PC-3 (cell line): Measurements from ENCODE around the gene RAB3C. TPM values are rescaled to one million over a fixed set of nuclear protein-coding genes. Genes with fewer than 3 reads are reported as not detected.

Experiments
- ATAC-seq: fragments of 200-7000 bp; cut with Tn5 transposase; 2 replicates; pipeline ENCODE4 v1.9.1; 2020; ENCODE audit warnings: mild to moderate bottlenecking, moderate library complexity
- BruUV-seq: library from RNA; stranded (reverse); fragments of 400-500 nt; replicated peaks from 2 replicates; lab custom pipeline; 2021; lab: Mats Ljungman, UMichigan
- CTCF ChIA-PET: fragments of 300-600 bp; sonication (Branson Sonifier 250); formaldehyde crosslinking; loops from one replicate; lab custom pipeline; 2022; ENCODE audit warnings: antibody characterized with exemption; lab: Charles Lee
- POLR2A ChIA-PET: fragments of 300-600 bp; sonication (Branson Sonifier 250); formaldehyde crosslinking; loops from one replicate; lab custom pipeline; 2022; ENCODE audit warnings: antibody characterized with exemption; ENCODE audit not compliant: unreplicated experiment; lab: Charles Lee
- DNase-seq: peaks from one replicate; pipeline ENCODE4 v3.0.0-alpha.2; 2015
- H2AFZ ChIP-seq: fragments of 300-600 bp; sonication (generic); 2 replicates; pipeline ENCODE4 v1.6.0; 2016; ENCODE audit warnings: antibody characterized with exemption, low read length
- H3F3A ChIP-seq: fragments of 300-600 bp; sonication (generic); one replicate; pipeline ENCODE4 v1.6.0; 2017; ENCODE audit warnings: antibody characterized with exemption, low read length, control low read depth, mild to moderate bottlenecking; ENCODE audit not compliant: unreplicated experiment
- H3K27ac ChIP-seq: fragments of 300-600 bp; sonication (generic); 2 replicates; pipeline ENCODE4 v1.5.1; 2016; ENCODE audit warnings: mild to moderate bottlenecking, low read length
- H3K27me3 ChIP-seq: fragments of 300-600 bp; sonication (generic); 2 replicates; pipeline ENCODE4 v1.6.1; 2016; ENCODE audit warnings: low read length, mixed read lengths
- H3K36me3 ChIP-seq: fragments of 300-600 bp; sonication (generic); 2 replicates; pipeline ENCODE4 v1.6.1; 2016; ENCODE audit warnings: low read depth, mixed run types, low read length, mixed read lengths
- H3K4me1 ChIP-seq: fragments of 300-600 bp; sonication (generic); 2 replicates; pipeline ENCODE4 v1.5.1; 2016; ENCODE audit warnings: low read length; ENCODE audit not compliant: insufficient read depth
- H3K4me2 ChIP-seq: fragments of 300-600 bp; sonication (generic); 2 replicates; pipeline ENCODE4 v1.6.0; 2016; ENCODE audit warnings: low read length
- H3K4me3 ChIP-seq: fragments of 300-600 bp; sonication (generic); 2 replicates; pipeline ENCODE4 v1.5.1; 2016; ENCODE audit warnings: mild to moderate bottlenecking, low read length, mixed read lengths
- H3K79me2 ChIP-seq: fragments of 300-600 bp; sonication (generic); 2 replicates; pipeline ENCODE4 v1.6.1; 2017; ENCODE audit warnings: low read length, mixed read lengths
- H3K9ac ChIP-seq: fragments of 300-600 bp; sonication (generic); 2 replicates; pipeline ENCODE4 v1.6.0; 2016; ENCODE audit warnings: mild to moderate bottlenecking, low read length
- H3K9me2 ChIP-seq: fragments of 300-600 bp; sonication (generic); replicated peaks from 2 replicates; pipeline ENCODE4 v1.6.1; 2016; ENCODE audit warnings: mixed run types, low read length, mixed read lengths
- H3K9me3 ChIP-seq: fragments of 300-600 bp; sonication (generic); 2 replicates; pipeline ENCODE4 v1.6.1; 2016; ENCODE audit warnings: low read length, mixed read lengths
- H4K20me1 ChIP-seq: fragments of 300-600 bp; sonication (generic); 2 replicates; pipeline ENCODE4 v1.6.1; 2016; ENCODE audit warnings: low read length, mixed read lengths
- CTCF ChIP-seq: fragments of 300-600 bp; sonication (generic); conservative IDR thresholded peaks from 2 replicates; pipeline ENCODE4 v1.5.1; 2017; ENCODE audit warnings: antibody characterized with exemption, low read depth, mild to moderate bottlenecking, low read length
- EZH2 ChIP-seq: fragments of 300-600 bp; sonication (generic); IDR thresholded peaks from one replicate; pipeline ENCODE4 v1.6.1; 2017; ENCODE audit warnings: antibody characterized with exemption, mild to moderate bottlenecking, low read length; ENCODE audit not compliant: unreplicated experiment
- EZH2phosphoT487 ChIP-seq: fragments of 300-600 bp; sonication (generic); IDR thresholded peaks from 2 replicates; pipeline ENCODE4 v1.6.1; 2018; ENCODE audit warnings: mild to moderate bottlenecking, antibody characterized with exemption, low read length, borderline replicate concordance
- intact Hi-C: fragments of 100-400 bp; cut with micrococcal nuclease; formaldehyde crosslinking; loops from 2 replicates; pipeline ENCODE4 v1.9.0; 2023
- total RNA-seq: library from RNA; depleted of rRNA; stranded (reverse); fragments of >200 nt; gene quantifications from 2 replicates; pipeline ENCODE4 v1.2.3, GENCODE V29; 2014

Gene RAB3C
- total RNA-seq, 1 experiment from 2014 or later: not detected

DNA sequence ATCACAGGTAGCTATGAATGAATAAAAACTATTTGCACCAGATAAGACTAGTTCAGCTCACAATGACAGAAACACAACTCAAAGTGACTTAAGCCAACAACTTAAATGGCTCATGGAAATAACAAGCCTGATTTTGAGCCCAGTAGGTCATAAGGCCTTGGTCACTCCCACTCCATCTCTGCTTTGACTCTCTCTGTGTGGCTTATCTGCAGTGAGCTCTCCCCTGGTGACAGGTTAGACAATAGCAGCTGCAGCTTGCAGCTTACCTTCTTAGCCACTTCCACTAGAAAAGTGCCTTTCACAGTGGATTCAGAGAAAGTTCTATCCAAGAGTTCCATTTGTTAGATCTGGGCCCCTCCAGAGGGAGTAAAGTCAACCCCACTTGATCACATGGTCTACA is 315.7 kb downstream of the RAB3C start:
- Histone ChIP-seq H3K4me3 (no peak overlapping the region), H3K27ac (no peak overlapping the region), H3F3A (no peaks in the 10 kb centered on the region), H2AFZ (no peak overlapping the region), H3K9ac (no peak overlapping the region), H3K4me2 (no peak overlapping the region), H3K4me1 (no peaks in the 10 kb centered on the region), H3K36me3 (no peaks in the 10 kb centered on the region), H3K9me2 (no peaks in the 10 kb centered on the region), H3K9me3 (no peaks in the 10 kb centered on the region), H4K20me1 (no peaks in the 10 kb centered on the region), H3K79me2 (no peaks in the 10 kb centered on the region), H3K27me3 (no peaks in the 10 kb centered on the region)
- intact Hi-C loops: no loop called here
- no peak for TF ChIP-seq EZH2
- TF ChIP-seq CTCF: no peak
- TF ChIP-seq EZH2phosphoT487: no peak
- CTCF ChIA-PET: no interaction called here
- ATAC-seq: no peak
- POLR2A ChIA-PET: no interaction called here
- no TSS peak for BruUV-seq
- no peak for DNase-seq

DNA sequence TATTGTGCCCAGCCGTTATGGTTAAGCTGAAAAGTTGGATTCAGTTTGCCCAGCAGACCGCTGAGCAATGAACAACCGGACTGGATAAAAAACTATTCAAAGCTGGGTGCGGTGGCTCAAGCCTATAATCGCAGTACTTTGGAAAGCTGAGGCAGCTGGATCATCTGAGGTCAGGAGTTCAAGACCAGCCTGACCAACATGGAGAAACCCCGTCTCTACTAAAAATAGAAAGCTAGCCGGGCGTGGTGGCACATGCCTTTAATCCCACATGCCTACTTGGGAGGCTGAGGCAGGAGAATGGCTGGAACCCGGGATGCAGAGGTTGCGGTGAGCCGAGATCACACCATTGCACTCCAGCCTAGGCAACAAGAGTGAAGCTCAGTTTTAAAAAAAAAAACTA is 318.4 kb downstream of the RAB3C start:
- no peaks in the 10 kb centered on the region for H3K27me3 ChIP-seq
- no peak overlapping the region for H3K4me3 ChIP-seq
- ChIA-PET CTCF (interaction anchor here (0.6 kb wide), 1 partner anchor 10 kb away, joined by 5 read pairs; no protein-coding TSS in a partner anchor), POLR2A (no interaction called here)
- H3F3A ChIP-seq: no peaks in the 10 kb centered on the region
- ATAC-seq: no peak
- no peak for DNase-seq
- intact Hi-C loops: no loop called here
- no peaks in the 10 kb centered on the region for H3K9me3 ChIP-seq
- no peak for TF ChIP-seq CTCF
- TF ChIP-seq EZH2: no peak
- TF ChIP-seq EZH2phosphoT487: no peak
- no peaks in the 10 kb centered on the region for H3K4me1 ChIP-seq
- no peak overlapping the region for H3K9ac ChIP-seq
- no peak overlapping the region for H3K4me2 ChIP-seq
- H3K9me2 ChIP-seq: no peaks in the 10 kb centered on the region
- H3K36me3 ChIP-seq: no peaks in the 10 kb centered on the region
- H2AFZ ChIP-seq: no peak overlapping the region
- H4K20me1 ChIP-seq: no peaks in the 10 kb centered on the region
- H3K79me2 ChIP-seq: no peaks in the 10 kb centered on the region
- BruUV-seq: no TSS peak
- no peak overlapping the region for H3K27ac ChIP-seq

DNA sequence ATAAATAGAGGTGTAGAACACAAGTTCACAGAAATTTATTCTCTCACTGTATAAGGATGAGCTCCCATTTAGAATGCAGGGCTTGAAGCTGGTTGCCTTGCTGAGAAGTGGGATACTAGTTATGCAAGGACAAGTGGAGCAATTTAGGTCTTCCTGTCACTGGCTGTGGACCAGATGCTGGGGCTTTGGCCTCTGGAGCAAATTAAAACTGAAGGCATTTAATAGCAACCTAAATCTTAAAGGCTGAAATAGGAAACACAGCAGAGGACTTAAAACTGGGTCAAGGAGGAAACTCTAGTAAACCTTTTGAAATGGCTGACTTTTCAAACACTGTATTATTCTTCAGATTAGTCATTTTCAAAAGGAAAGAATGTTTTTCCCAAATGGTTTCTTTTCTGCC is 319.4 kb downstream of the RAB3C start:
- no peaks in the 10 kb centered on the region for H3F3A ChIP-seq
- ATAC-seq (no peak), DNase-seq (no peak)
- H4K20me1 ChIP-seq: no peaks in the 10 kb centered on the region
- no peak overlapping the region for H3K9ac ChIP-seq
- no peak overlapping the region for H3K4me2 ChIP-seq
- no peaks in the 10 kb centered on the region for H3K9me2 ChIP-seq
- CTCF ChIA-PET: no interaction called here
- POLR2A ChIA-PET: no interaction called here
- H3K79me2 ChIP-seq: no peaks in the 10 kb centered on the region
- TF ChIP-seq EZH2phosphoT487: no peak
- TF ChIP-seq EZH2: no peak
- TF ChIP-seq CTCF: no peak
- H3K4me1 ChIP-seq: no peaks in the 10 kb centered on the region
- BruUV-seq: no TSS peak
- H3K4me3 ChIP-seq: no peak overlapping the region
- H2AFZ ChIP-seq: no peak overlapping the region
- H3K9me3 ChIP-seq: no peaks in the 10 kb centered on the region
- H3K27ac ChIP-seq: no peak overlapping the region
- H3K27me3 ChIP-seq: no peaks in the 10 kb centered on the region
- intact Hi-C loops: no loop called here
- H3K36me3 ChIP-seq: no peaks in the 10 kb centered on the region
